IMR-90 (cell line): ENCODE measurements around the gene ABI3. TPM values are rescaled to one million over a fixed set of nuclear protein-coding genes. Genes with fewer than 3 reads are reported as not detected.

Source experiments
- ATAC-seq: fragments of 200-7000 bp; cut with Tn5 transposase; 2 replicates; pipeline ENCODE4 v1.9.1; 2020; ENCODE audit warnings: low read depth, mild to moderate bottlenecking, moderate library complexity
- BruUV-seq: library from RNA; stranded (reverse); fragments of 400-500 nt; replicated peaks from 2 replicates; lab custom pipeline; 2021; lab: Mats Ljungman, UMichigan
- CTCF ChIA-PET: fragments of 300-600 bp; formaldehyde crosslinking; extraction: SDS; loops from one replicate; lab custom pipeline; 2021; ENCODE audit warnings: antibody characterized with exemption; lab: Yijun Ruan, JAX
- POLR2A ChIA-PET: fragments of 300-600 bp; sonication (Branson Sonifier 250); formaldehyde crosslinking; loops from one replicate; lab custom pipeline; 2022; ENCODE audit warnings: antibody characterized with exemption; ENCODE audit not compliant: unreplicated experiment; lab: Charles Lee
- DNase-seq: peaks from one replicate; pipeline ENCODE4 v3.0.0; 2013
- H2AFZ ChIP-seq: replicated peaks from 2 replicates; pipeline ENCODE3; 2013; ENCODE audit warnings: low read length, mild to moderate bottlenecking; ENCODE audit not compliant: poor library complexity
- H2AK5ac ChIP-seq: 2 replicates; pipeline ENCODE4 v1.6.1; 2013; ENCODE audit warnings: low read depth, low read length, inconsistent platforms
- H2AK9ac ChIP-seq: replicated peaks from 2 replicates; pipeline ENCODE3; 2013; ENCODE audit warnings: mild to moderate bottlenecking, low read depth, low read length, moderate library complexity; ENCODE audit not compliant: poor library complexity
- H2BK120ac ChIP-seq: 2 replicates; pipeline ENCODE4 v1.6.1; 2013; ENCODE audit warnings: low read depth, low read length, inconsistent platforms
- H2BK15ac ChIP-seq: 3 replicates; pipeline ENCODE4 v1.6.1; 2013; ENCODE audit warnings: low read depth, low read length, inconsistent platforms
- H2BK20ac ChIP-seq: 2 replicates; pipeline ENCODE4 v1.6.1; 2013; ENCODE audit warnings: low read depth, mild to moderate bottlenecking, inconsistent platforms, low read length, moderate library complexity
- H2BK5ac ChIP-seq: 2 replicates; pipeline ENCODE4 v1.6.1; 2013; ENCODE audit warnings: mild to moderate bottlenecking, low read depth, low read length, inconsistent platforms; ENCODE audit not compliant: poor library complexity, severe bottlenecking
- H3K14ac ChIP-seq: replicated peaks from 2 replicates; pipeline ENCODE4 v1.6.1; 2013; ENCODE audit warnings: low read depth, low read length, inconsistent platforms
- H3K18ac ChIP-seq: 2 replicates; pipeline ENCODE4 v1.6.1; 2013; ENCODE audit warnings: low read depth, low read length, control low read depth
- H3K23ac ChIP-seq: 2 replicates; pipeline ENCODE4 v1.6.1; 2013; ENCODE audit warnings: low read depth, low read length, inconsistent platforms
- H3K27ac ChIP-seq: 2 replicates; pipeline ENCODE4 v1.5.1; 2013; ENCODE audit warnings: mild to moderate bottlenecking, control low read depth, low read length; ENCODE audit not compliant: insufficient read depth
- H3K27me3 ChIP-seq: 2 replicates; pipeline ENCODE4 v1.6.1; 2013; ENCODE audit warnings: low read length; ENCODE audit not compliant: control insufficient read depth, insufficient read depth
- H3K36me3 ChIP-seq: 2 replicates; pipeline ENCODE4 v1.6.1; 2013; ENCODE audit warnings: low read length, mixed read lengths; ENCODE audit not compliant: control insufficient read depth, insufficient read depth
- H3K4ac ChIP-seq: 2 replicates; pipeline ENCODE4 v1.6.1; 2013; ENCODE audit warnings: low read depth, low read length, inconsistent platforms
- H3K4me1 ChIP-seq: 2 replicates; pipeline ENCODE4 v1.6.1; 2013; ENCODE audit warnings: low read length, mixed read lengths; ENCODE audit not compliant: control insufficient read depth, insufficient read depth
- H3K4me2 ChIP-seq: 2 replicates; pipeline ENCODE4 v1.6.1; 2013; ENCODE audit warnings: low read depth, mild to moderate bottlenecking, control low read depth, low read length, moderate library complexity
- H3K4me3 ChIP-seq: 2 replicates; pipeline ENCODE4 v1.5.1; 2013; ENCODE audit warnings: low read depth, mild to moderate bottlenecking, control low read depth, low read length, moderate library complexity; ENCODE audit not compliant: insufficient read depth
- H3K56ac ChIP-seq: 2 replicates; pipeline ENCODE4 v1.6.1; 2013; ENCODE audit warnings: low read length, inconsistent platforms; ENCODE audit not compliant: insufficient read depth; ENCODE audit errors: extremely low read depth
- H3K79me1 ChIP-seq, 2 experiments: 2 replicates each; pipeline ENCODE4 v1.6.1; 2013; ENCODE audit warnings: low read length in 2 of 2, inconsistent platforms in 1 of 2, low read depth in 1 of 2
- H3K9ac ChIP-seq: 2 replicates; pipeline ENCODE4 v1.6.1; 2013; ENCODE audit warnings: low read depth, low read length, control low read depth
- H3K9me1 ChIP-seq: 2 replicates; pipeline ENCODE4 v1.6.1; 2013; ENCODE audit warnings: low read length, inconsistent platforms; ENCODE audit not compliant: insufficient read depth
- H3K9me3 ChIP-seq: 2 replicates; pipeline ENCODE4 v1.6.1; 2013; ENCODE audit warnings: low read length; ENCODE audit not compliant: control insufficient read depth, insufficient read depth
- H4K20me1 ChIP-seq: 2 replicates; pipeline ENCODE4 v1.6.1; 2013; ENCODE audit warnings: low read length, inconsistent platforms; ENCODE audit not compliant: insufficient read depth
- H4K5ac ChIP-seq: 2 replicates; pipeline ENCODE4 v1.6.1; 2013; ENCODE audit warnings: mild to moderate bottlenecking, low read depth, low read length, control low read depth
- H4K8ac ChIP-seq, 2 experiments: 2 replicates each; pipeline ENCODE4 v1.6.1; 2013; ENCODE audit warnings: low read depth in 2 of 2, low read length in 2 of 2, control low read depth in 1 of 2, inconsistent platforms in 1 of 2
- H4K91ac ChIP-seq: 2 replicates; pipeline ENCODE4 v1.6.1; 2013; ENCODE audit warnings: low read depth, low read length, inconsistent platforms; ENCODE audit not compliant: insufficient read depth
- MAFK ChIP-seq: IDR thresholded peaks from 2 replicates; pipeline ENCODE4 v1.6.1; 2012; ENCODE audit warnings: low read depth, low read length, improper control_type of control experiment
- POLR2A ChIP-seq: IDR thresholded peaks from 2 replicates; pipeline ENCODE4 v1.6.1; 2012; ENCODE audit warnings: mild to moderate bottlenecking, low read depth, low read length
- RAD21 ChIP-seq: IDR thresholded peaks from 2 replicates; pipeline ENCODE4 v1.6.1; 2012; ENCODE audit warnings: low read length, improper control_type of control experiment
- WGBS, 2 experiments: methylation state at CpG; one replicate each; pipeline versions ENCODE4 v1.1.5 to v1.1.7; 2013; ENCODE audit warnings: missing lambda C conversion rate in 2 of 2; ENCODE audit not compliant: insufficient read length in 1 of 2; ENCODE audit errors: extremely low coverage in 2 of 2; 5-methylcytosine and 5-hydroxymethylcytosine counted together
- dilution Hi-C: fragments of 300-500 bp; cut with HindIII; formaldehyde crosslinking; loops from one replicate; pipeline ENCODE4 v1.14.3; 2018; ENCODE audit warnings: low sequenced_read_pairs; ENCODE audit not compliant: unreplicated experiment
- in situ Hi-C: fragments of 300-500 bp; cut with MboI; formaldehyde crosslinking; loops from 3 replicates; pipeline ENCODE4 v1.14.3; 2019; ENCODE audit warnings: low sequenced_read_pairs, inconsistent platforms, mixed read lengths
- intact Hi-C: fragments of 100-400 bp; cut with micrococcal nuclease; formaldehyde crosslinking; loops from 2 replicates; pipeline ENCODE4 v1.10.0; 2022
- polyA plus RNA-seq, 3 experiments: library from polyadenylated mRNA; depleted of rRNA; stranded (reverse); fragments of >200 nt; gene quantifications; 2 replicates each; pipeline ENCODE4 v1.2.3, GENCODE V29; 2012; ENCODE audit warnings: low replicate concordance in 1 of 3
- total RNA-seq: library from RNA; depleted of rRNA; stranded (reverse); fragments of >200 nt; gene quantifications from 2 replicates; pipeline ENCODE4 v1.2.3, GENCODE V29; 2012
- TF ChIP-seq, protein P1 (sequence below): conservative IDR thresholded peaks from 2 replicates; pipeline ENCODE4 v1.5.1; 2012; ENCODE audit warnings: mild to moderate bottlenecking, low read depth, low read length, improper control_type of control experiment

Gene ABI3
- total and polyA plus RNA-seq, 2 of the 4 experiments (the other 2 are of a cell fraction), result 1.1 to 1.2 TPM

DNA sequence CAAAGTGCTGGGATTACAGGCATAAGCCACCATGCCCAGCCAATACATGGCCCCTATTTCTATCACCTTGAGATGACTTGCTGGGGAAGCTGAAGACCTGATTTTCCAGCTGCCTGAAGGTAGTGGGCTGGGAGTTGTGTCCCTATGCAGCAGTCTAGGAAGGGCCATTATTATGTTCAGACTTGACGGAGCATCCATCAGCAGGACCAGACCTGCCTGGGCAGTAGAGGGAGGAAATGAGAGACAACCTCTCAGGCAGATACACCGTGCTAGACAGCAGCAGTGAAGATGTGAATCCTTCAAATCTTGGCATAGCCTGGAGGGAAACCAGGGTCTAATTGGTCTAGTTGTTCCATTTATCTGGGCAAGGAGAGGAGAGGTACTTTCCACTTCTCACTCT lies 55.7 kb downstream of the ABI3 start:
- BruUV-seq, result no TSS peak
- H3K36me3 ChIP-seq, result no peaks in the 10 kb centered on the region
- no peak overlapping the region for H3K27ac ChIP-seq
- H2BK5ac ChIP-seq, result no peak overlapping the region
- no peak overlapping the region for H3K9ac ChIP-seq
- no peak overlapping the region for H3K4ac ChIP-seq
- no peaks in the 10 kb centered on the region for H3K79me1 ChIP-seq
- DNase-seq (no peak), ATAC-seq (no peak)
- no peak overlapping the region for H3K18ac ChIP-seq
- H2BK120ac ChIP-seq, result no peak overlapping the region
- H2AK9ac ChIP-seq, result no peak overlapping the region
- no peak overlapping the region for H3K56ac ChIP-seq
- H2AFZ ChIP-seq, result no peak overlapping the region
- no peaks in the 10 kb centered on the region for H3K4me1 ChIP-seq
- CTCF ChIA-PET, result no interaction called here
- H4K91ac ChIP-seq, result no peak overlapping the region
- H4K20me1 ChIP-seq, result no peaks in the 10 kb centered on the region
- H3K4me3 ChIP-seq, result no peak overlapping the region
- H4K8ac ChIP-seq, result no peak overlapping the region
- no peaks in the 10 kb centered on the region for H3K9me1 ChIP-seq
- 0 out of 2 replicates have a peak, but pooled peaks cover 2% of the 10 kb centered on the region for H3K27me3 ChIP-seq
- intact Hi-C loops, result no loop called here
- POLR2A ChIA-PET, result no interaction called here
- WGBS, 2 experiments, result 100% methylated on average over 1 of the region's 2 CpGs; no CpG with 5 or more reads in 1 of the 2 experiments
- no peak overlapping the region for H3K14ac ChIP-seq
- TF ChIP-seq MAFK (no peak), POLR2A (no peak), RAD21 (no peak)
- TF ChIP-seq, protein P1, sequence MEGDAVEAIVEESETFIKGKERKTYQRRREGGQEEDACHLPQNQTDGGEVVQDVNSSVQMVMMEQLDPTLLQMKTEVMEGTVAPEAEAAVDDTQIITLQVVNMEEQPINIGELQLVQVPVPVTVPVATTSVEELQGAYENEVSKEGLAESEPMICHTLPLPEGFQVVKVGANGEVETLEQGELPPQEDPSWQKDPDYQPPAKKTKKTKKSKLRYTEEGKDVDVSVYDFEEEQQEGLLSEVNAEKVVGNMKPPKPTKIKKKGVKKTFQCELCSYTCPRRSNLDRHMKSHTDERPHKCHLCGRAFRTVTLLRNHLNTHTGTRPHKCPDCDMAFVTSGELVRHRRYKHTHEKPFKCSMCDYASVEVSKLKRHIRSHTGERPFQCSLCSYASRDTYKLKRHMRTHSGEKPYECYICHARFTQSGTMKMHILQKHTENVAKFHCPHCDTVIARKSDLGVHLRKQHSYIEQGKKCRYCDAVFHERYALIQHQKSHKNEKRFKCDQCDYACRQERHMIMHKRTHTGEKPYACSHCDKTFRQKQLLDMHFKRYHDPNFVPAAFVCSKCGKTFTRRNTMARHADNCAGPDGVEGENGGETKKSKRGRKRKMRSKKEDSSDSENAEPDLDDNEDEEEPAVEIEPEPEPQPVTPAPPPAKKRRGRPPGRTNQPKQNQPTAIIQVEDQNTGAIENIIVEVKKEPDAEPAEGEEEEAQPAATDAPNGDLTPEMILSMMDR, result no peak
- H3K9me3 ChIP-seq, result no peaks in the 10 kb centered on the region
- H2AK5ac ChIP-seq, result no peak overlapping the region
- dilution Hi-C loops, result no loop called here
- in situ Hi-C loops, result no loop called here
- H2BK15ac ChIP-seq, result no peak overlapping the region
- no peak overlapping the region for H3K4me2 ChIP-seq
- no peak overlapping the region for H4K5ac ChIP-seq
- H2BK20ac ChIP-seq, result no peak overlapping the region
- no peak overlapping the region for H3K23ac ChIP-seq
